H9 (cell line): ENCODE results near the gene ZBTB33. TPM values are rescaled to one million over a fixed set of nuclear protein-coding genes. Genes with fewer than 3 reads are reported as not detected.

Source experiments
- DNase-seq: peaks from one replicate; pipeline ENCODE4 v3.0.0-alpha.2; 2017
- H2AFZ ChIP-seq: one replicate; pipeline ENCODE4 v1.6.1; 2013; ENCODE audit warnings: mild to moderate bottlenecking, low read length, control low read depth, moderate library complexity
- H2AK5ac ChIP-seq: 2 replicates; pipeline ENCODE4 v1.6.1; 2013; ENCODE audit warnings: low read length, control low read depth, mixed read lengths; ENCODE audit not compliant: insufficient read length
- H2BK120ac ChIP-seq: one replicate; pipeline ENCODE4 v1.6.1; 2013; ENCODE audit warnings: low read depth, mild to moderate bottlenecking, low read length, control low read depth, inconsistent platforms; ENCODE audit not compliant: poor library complexity, severe bottlenecking
- H2BK12ac ChIP-seq: 2 replicates; pipeline ENCODE4 v1.6.1; 2013; ENCODE audit warnings: low read length, control low read depth, mixed read lengths, low read depth; ENCODE audit not compliant: insufficient read length
- H2BK15ac ChIP-seq: 2 replicates; pipeline ENCODE4 v1.6.1; 2013; ENCODE audit warnings: low read depth, low read length, control low read depth
- H2BK20ac ChIP-seq: one replicate; pipeline ENCODE4 v1.6.1; 2013; ENCODE audit warnings: low read depth, mild to moderate bottlenecking, low read length, control low read depth, inconsistent platforms; ENCODE audit not compliant: poor library complexity, severe bottlenecking
- H2BK5ac ChIP-seq: 2 replicates; pipeline ENCODE4 v1.6.1; 2013; ENCODE audit warnings: low read length, control low read depth, mixed read lengths; ENCODE audit not compliant: insufficient read length
- H3K14ac ChIP-seq: 2 replicates; pipeline ENCODE4 v1.6.1; 2013; ENCODE audit warnings: low read length, control low read depth; ENCODE audit not compliant: insufficient read depth
- H3K18ac ChIP-seq: 2 replicates; pipeline ENCODE4 v1.6.1; 2013; ENCODE audit warnings: low read depth, mild to moderate bottlenecking, mixed read lengths, low read length, control low read depth; ENCODE audit not compliant: insufficient read length
- H3K23ac ChIP-seq: 2 replicates; pipeline ENCODE4 v1.6.1; 2013; ENCODE audit warnings: low read length, control low read depth, mixed read lengths, low read depth; ENCODE audit not compliant: insufficient read length
- H3K23me2 ChIP-seq: 2 replicates; pipeline ENCODE4 v1.6.1; 2013; ENCODE audit warnings: low read depth, mild to moderate bottlenecking, mixed read lengths, low read length, control low read depth; ENCODE audit not compliant: insufficient read length, poor library complexity, severe bottlenecking
- H3K27ac ChIP-seq: 2 replicates; pipeline ENCODE4 v1.5.1; 2013; ENCODE audit warnings: low read length, control low read depth, mixed read lengths, low read depth; ENCODE audit not compliant: insufficient read length
- H3K27me3 ChIP-seq: 2 replicates; pipeline ENCODE4 v1.6.1; 2013; ENCODE audit warnings: low read length, control low read depth, inconsistent platforms; ENCODE audit not compliant: insufficient read depth
- H3K4ac ChIP-seq: 2 replicates; pipeline ENCODE4 v1.6.1; 2013; ENCODE audit warnings: low read depth, mild to moderate bottlenecking, control low read depth, inconsistent platforms, low read length, moderate library complexity
- H3K4me1 ChIP-seq: 2 replicates; pipeline ENCODE4 v1.6.1; 2013; ENCODE audit warnings: low read length, control low read depth, inconsistent platforms; ENCODE audit not compliant: insufficient read depth
- H3K4me2 ChIP-seq: 2 replicates; pipeline ENCODE4 v1.6.1; 2013; ENCODE audit warnings: low read length, control low read depth, mixed read lengths; ENCODE audit not compliant: insufficient read length, insufficient read depth
- H3K56ac ChIP-seq: 2 replicates; pipeline ENCODE4 v1.6.1; 2013; ENCODE audit warnings: low read depth, mild to moderate bottlenecking, mixed read lengths, low read length, control low read depth; ENCODE audit not compliant: insufficient read length
- H3K79me1 ChIP-seq: 2 replicates; pipeline ENCODE4 v1.6.1; 2013; ENCODE audit warnings: low read depth, mild to moderate bottlenecking, moderate library complexity, low read length, control low read depth, inconsistent platforms; ENCODE audit not compliant: insufficient read depth, poor library complexity, severe bottlenecking
- H3K79me2 ChIP-seq: 2 replicates; pipeline ENCODE4 v1.6.1; 2013; ENCODE audit warnings: low read length, control low read depth, inconsistent platforms; ENCODE audit not compliant: insufficient read depth
- H3K9ac ChIP-seq: 2 replicates; pipeline ENCODE4 v1.6.1; 2013; ENCODE audit warnings: low read length, control low read depth, mixed read lengths; ENCODE audit not compliant: insufficient read length; ENCODE audit errors: extremely low read depth
- H3K9me3 ChIP-seq: one replicate; pipeline ENCODE4 v1.6.1; 2013; ENCODE audit warnings: low read depth, low read length, inconsistent platforms; ENCODE audit not compliant: control insufficient read depth
- H3T11ph ChIP-seq: one replicate; pipeline ENCODE4 v1.6.1; 2013; ENCODE audit warnings: mild to moderate bottlenecking, low read length, control low read depth, inconsistent platforms
- H4K20me1 ChIP-seq: one replicate; pipeline ENCODE4 v1.6.1; 2013; ENCODE audit not compliant: control insufficient read depth, insufficient read length, insufficient read depth
- H4K5ac ChIP-seq: 2 replicates; pipeline ENCODE4 v1.6.1; 2013; ENCODE audit warnings: low read depth, mild to moderate bottlenecking, mixed read lengths, low read length, control low read depth; ENCODE audit not compliant: insufficient read length
- H4K8ac ChIP-seq: replicated peaks from 2 replicates; pipeline ENCODE4 v1.6.1; 2013; ENCODE audit warnings: low read length, control low read depth, mixed read lengths, low read depth; ENCODE audit not compliant: insufficient read length
- H4K91ac ChIP-seq: 2 replicates; pipeline ENCODE4 v1.6.1; 2013; ENCODE audit warnings: low read depth, mild to moderate bottlenecking, moderate library complexity, mixed read lengths, low read length, control low read depth; ENCODE audit not compliant: insufficient read length
- H3K27ac Mint-ChIP-seq, 3 experiments: 2 replicates in 2 of 3; 3 replicates in 1 of 3; pipeline ENCODE4 v1.8.0; 2020 to 2021; ENCODE audit warnings: mixed read lengths in 3 of 3, mild to moderate bottlenecking in 1 of 3, moderate library complexity in 1 of 3
- H3K27me3 Mint-ChIP-seq: 2 replicates; pipeline ENCODE4 v1.8.0; 2021; ENCODE audit warnings: low read depth, mild to moderate bottlenecking, moderate library complexity, mixed read lengths
- H3K36me3 Mint-ChIP-seq, 3 experiments: 2 replicates in 2 of 3; 3 replicates in 1 of 3; pipeline ENCODE4 v1.8.0; 2020 to 2021; ENCODE audit warnings: low read depth in 3 of 3, mixed read lengths in 3 of 3; ENCODE audit not compliant: insufficient read depth in 1 of 3
- H3K4me1 Mint-ChIP-seq, 2 experiments: 2 replicates each; pipeline ENCODE4 v1.8.0; 2020; ENCODE audit warnings: mixed read lengths in 2 of 2
- H3K4me3 Mint-ChIP-seq, 2 experiments: 2 replicates in 1 of 2; 3 replicates in 1 of 2; pipeline ENCODE4 v1.8.0; 2020 to 2021; ENCODE audit warnings: mild to moderate bottlenecking in 2 of 2, mixed read lengths in 2 of 2, moderate library complexity in 1 of 2
- H3K9me3 Mint-ChIP-seq, 2 experiments: 2 replicates in 1 of 2; 3 replicates in 1 of 2; pipeline ENCODE4 v1.8.0; 2020; ENCODE audit warnings: mild to moderate bottlenecking in 2 of 2, mixed read lengths in 2 of 2, moderate library complexity in 1 of 2
- WGBS: extraction: QIAGEN DNeasy Blood & Tissue Kit; methylation state at CpG from one replicate; pipeline ENCODE4 v1.1.7; 2013; ENCODE audit warnings: missing lambda C conversion rate, low lambda C conversion rate, mixed read lengths; ENCODE audit not compliant: insufficient read length; ENCODE audit errors: extremely low coverage; 5-methylcytosine and 5-hydroxymethylcytosine counted together
- total RNA-seq: library from RNA; stranded (reverse); gene quantifications from 2 replicates; pipeline ENCODE4 v1.2.1, GENCODE V29; 2021
- TF ChIP-seq, protein P1 (sequence below): fragments of 200-600 bp; sonication (generic); conservative IDR thresholded peaks from 3 replicates; pipeline ENCODE4 v1.8.0; 2021; ENCODE audit warnings: antibody characterized with exemption, mild to moderate bottlenecking

The ZBTB33 gene
- total RNA-seq, 1 experiment from 2014 or later = 18.7 TPM

DNA sequence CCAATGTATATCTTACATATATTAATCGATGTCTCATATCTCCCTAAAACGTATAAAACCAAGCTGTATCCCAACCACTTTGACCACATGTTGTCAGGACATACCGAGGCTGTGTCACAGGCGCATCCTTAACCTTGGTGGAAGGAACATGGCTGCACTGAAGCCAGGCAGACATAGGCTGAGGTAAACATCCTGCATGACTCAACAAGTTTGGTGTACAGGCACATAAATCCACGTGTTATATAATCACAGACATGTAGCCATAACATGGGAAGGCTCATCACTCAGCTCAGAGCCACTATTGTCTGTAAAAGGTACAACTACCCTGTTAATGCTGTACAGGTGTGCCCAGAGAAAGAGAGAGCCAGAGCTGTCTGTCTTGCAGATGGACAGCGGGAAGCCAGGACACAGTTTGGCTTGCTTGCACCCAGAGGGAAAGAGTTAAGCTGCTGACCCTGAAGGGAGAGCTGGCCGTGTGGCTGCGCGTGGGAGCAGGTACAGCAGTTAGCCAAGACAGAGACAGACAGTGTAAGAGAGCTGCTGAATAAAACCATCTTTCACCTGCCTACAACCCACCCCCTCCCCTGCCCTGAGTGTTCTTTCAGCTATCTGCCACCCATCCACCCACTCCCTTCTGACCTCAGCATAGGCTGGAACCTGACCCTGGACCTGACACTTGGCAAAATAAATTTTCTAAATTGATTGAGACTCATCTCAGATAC, 22.3 kb upstream of the ZBTB33 start:
- H3K4me1 ChIP-seq = no peaks in the 10 kb centered on the region; the same call in 1 of the 2 replicates
- H3K9me3 ChIP-seq = peaks cover 22% of the 10 kb centered on the region
- no peaks in the 10 kb centered on the region; the same call in 1 of the 2 replicates for H3K27me3 Mint-ChIP-seq
- no peak overlapping the region for H3K9ac ChIP-seq
- no peak overlapping the region for H2AFZ ChIP-seq
- H3K27me3 ChIP-seq = no peaks in the 10 kb centered on the region
- peaks cover 3 to 19% of the 10 kb centered on the region in 2 experiments for H3K4me1 Mint-ChIP-seq
- no peak overlapping the region for H3K27ac ChIP-seq
- no peak overlapping the region for H3K14ac ChIP-seq
- H3K18ac ChIP-seq = no peak overlapping the region
- no peak overlapping the region for H2AK5ac ChIP-seq
- H2BK20ac ChIP-seq = no peak overlapping the region
- no peak overlapping the region for H2BK5ac ChIP-seq
- H4K91ac ChIP-seq = no peak overlapping the region
- no peak overlapping the region for H3K56ac ChIP-seq
- no peak overlapping the region for H3K4me3 Mint-ChIP-seq
- no peak overlapping the region for H2BK15ac ChIP-seq
- peaks cover 57 to 62% of the 10 kb centered on the region in 2 experiments for H3K9me3 Mint-ChIP-seq
- no peaks in the 10 kb centered on the region for H3K79me2 ChIP-seq
- peak overlapping the region in 1 of 3 experiments; percentile 50; a peak in 1 of 7 replicates for H3K27ac Mint-ChIP-seq
- H2BK12ac ChIP-seq = no peak overlapping the region
- H3K79me1 ChIP-seq = no peaks in the 10 kb centered on the region
- no peak overlapping the region for H3K23ac ChIP-seq
- no peak overlapping the region for H4K5ac ChIP-seq
- no peak overlapping the region for H3K4me2 ChIP-seq
- H2BK120ac ChIP-seq = no peak overlapping the region
- TF ChIP-seq, protein P1, sequence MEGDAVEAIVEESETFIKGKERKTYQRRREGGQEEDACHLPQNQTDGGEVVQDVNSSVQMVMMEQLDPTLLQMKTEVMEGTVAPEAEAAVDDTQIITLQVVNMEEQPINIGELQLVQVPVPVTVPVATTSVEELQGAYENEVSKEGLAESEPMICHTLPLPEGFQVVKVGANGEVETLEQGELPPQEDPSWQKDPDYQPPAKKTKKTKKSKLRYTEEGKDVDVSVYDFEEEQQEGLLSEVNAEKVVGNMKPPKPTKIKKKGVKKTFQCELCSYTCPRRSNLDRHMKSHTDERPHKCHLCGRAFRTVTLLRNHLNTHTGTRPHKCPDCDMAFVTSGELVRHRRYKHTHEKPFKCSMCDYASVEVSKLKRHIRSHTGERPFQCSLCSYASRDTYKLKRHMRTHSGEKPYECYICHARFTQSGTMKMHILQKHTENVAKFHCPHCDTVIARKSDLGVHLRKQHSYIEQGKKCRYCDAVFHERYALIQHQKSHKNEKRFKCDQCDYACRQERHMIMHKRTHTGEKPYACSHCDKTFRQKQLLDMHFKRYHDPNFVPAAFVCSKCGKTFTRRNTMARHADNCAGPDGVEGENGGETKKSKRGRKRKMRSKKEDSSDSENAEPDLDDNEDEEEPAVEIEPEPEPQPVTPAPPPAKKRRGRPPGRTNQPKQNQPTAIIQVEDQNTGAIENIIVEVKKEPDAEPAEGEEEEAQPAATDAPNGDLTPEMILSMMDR = no peak
- no peak overlapping the region for H3T11ph ChIP-seq
- H4K8ac ChIP-seq = no peak overlapping the region
- H4K20me1 ChIP-seq = no peaks in the 10 kb centered on the region
- no peaks in the 10 kb centered on the region for H3K23me2 ChIP-seq
- H3K4ac ChIP-seq = no peak overlapping the region
- peaks cover 7 to 22% (median 8%) of the 10 kb centered on the region in 3 experiments for H3K36me3 Mint-ChIP-seq
- WGBS = no CpG with 5 or more reads among the region's 9 CpGs
- DNase-seq = no peak
